ENCODE data around the gene DEPDC5.
A peak's percentile ranks its signal among the peaks of the same experiment; 100 is the strongest.

Gene DEPDC5

GRCh38 chr22:31929167-31929930 is 175.5 kb downstream of the DEPDC5 start:
- no peak for DNase-seq

DNA sequence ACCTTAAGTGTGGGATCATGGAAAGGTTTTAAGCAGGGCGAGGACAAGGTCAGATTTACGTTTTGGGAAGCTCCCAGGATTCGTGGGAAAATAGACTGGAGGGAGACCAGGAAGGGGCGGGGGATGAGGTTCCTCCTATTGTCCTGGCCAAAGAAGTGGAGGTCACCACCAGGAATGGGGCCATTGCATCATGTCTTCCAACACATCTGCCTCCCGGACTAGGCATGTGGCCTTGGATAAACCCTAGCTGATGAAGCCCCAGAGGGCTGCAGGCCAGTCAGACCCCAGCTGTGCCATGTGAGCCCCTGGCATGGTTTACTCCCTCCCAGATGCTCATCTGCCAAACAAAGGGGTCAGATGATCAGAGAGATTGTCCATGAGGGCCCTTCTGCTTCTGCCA is 179.0 kb downstream of the DEPDC5 start:
- no peak for DNase-seq

- DNase-seq, result no peak
Observed at GRCh38 chr22:31933406-31933805, 179.6 kb downstream of the DEPDC5 start.

DNA sequence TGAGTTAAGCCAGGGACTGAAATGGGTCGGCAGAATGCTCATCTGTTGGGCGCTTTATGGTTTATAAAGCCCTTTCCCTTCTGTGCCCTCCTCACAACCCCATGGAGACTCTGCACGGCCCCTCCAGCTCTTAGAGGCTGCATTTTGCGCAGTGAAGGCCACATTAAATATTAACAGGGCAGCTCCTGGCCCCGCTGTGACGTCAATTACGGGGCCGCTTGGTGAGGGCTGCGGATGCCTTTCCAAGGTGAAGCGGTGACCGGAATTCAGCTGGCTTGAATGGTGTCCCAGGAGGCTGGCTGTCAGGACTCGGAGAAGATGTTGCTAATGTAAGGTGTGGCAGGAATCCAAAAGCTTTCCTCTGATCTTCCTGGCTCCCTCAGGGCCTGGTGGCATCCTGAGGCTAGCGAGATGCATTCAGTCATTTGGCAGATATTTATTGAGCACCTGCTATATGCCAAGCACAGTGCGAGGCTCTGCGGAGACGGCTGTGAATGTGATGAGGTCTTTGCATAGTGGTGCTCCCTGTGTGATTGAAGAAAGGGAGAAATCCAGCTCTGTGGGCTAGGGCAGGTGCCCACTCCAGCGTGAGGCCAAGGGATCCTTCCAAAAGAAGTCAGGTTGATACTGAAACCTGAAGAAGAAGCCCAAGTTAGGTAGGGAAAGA is 180.1 kb downstream of the DEPDC5 start:
- DNase-seq, result no peak

DNA sequence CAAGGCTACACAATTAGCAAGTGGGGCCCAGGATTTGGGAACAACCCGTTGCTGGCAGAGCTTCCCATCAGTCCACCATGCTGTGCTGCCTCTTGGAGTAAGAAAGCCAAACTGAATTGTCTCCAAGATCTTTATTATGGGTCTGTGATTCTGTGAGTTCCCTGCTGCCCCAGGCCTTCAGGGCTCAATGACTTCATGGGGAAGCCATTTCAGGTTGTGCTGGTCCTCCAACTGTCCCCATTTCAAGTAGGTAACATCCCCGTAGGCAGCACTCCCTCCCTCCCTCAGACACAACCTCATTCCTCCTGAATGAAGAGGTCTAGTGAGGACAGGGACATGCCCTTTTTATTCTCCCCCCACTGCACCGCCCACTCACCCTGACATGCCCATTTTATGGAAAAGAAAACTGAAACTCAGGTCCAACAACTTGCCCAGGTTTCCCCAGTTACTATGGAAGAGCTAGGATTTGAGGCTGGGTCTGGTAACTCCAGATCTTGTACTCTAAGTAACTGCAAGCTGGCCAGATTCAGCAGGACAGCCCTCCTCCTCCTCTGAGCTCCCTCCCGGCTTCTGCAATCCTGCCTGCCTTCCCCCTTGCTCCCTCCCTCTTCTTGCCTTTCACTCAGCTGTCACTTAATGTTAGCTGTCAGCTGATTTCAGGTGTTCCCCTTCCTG is 182.3 kb downstream of the DEPDC5 start:
- no peak for DNase-seq

- no peak for DNase-seq
Observed at GRCh38 chr22:31937341-31937740, 183.5 kb downstream of the DEPDC5 start.

- DNase-seq, result no peak
Observed at GRCh38 chr22:31938296-31938695, 184.5 kb downstream of the DEPDC5 start.

GRCh38 chr22:31940506-31940905 is 186.7 kb downstream of the DEPDC5 start:
- DNase-seq, result no peak

DNA sequence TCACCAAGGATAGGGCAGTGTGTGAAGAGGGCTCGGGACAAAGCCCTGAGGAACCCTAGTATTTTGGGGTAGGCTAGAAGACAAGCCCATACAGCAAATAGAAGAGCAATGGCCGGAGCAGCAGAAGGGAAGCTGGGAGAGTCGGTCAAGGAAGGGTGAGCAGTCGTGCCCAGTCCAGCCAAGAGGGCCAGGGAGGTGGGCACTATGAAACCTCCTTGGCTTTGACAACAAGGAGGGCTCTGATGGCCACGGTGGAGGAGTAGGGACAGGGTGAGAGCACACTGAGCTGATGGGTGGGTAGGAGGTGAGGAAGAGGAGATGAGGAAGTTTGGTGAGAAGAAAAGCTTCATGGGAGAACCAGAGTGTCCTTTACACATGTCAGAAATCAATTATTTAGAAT is 188.3 kb downstream of the DEPDC5 start:
- no peak for DNase-seq

DNA sequence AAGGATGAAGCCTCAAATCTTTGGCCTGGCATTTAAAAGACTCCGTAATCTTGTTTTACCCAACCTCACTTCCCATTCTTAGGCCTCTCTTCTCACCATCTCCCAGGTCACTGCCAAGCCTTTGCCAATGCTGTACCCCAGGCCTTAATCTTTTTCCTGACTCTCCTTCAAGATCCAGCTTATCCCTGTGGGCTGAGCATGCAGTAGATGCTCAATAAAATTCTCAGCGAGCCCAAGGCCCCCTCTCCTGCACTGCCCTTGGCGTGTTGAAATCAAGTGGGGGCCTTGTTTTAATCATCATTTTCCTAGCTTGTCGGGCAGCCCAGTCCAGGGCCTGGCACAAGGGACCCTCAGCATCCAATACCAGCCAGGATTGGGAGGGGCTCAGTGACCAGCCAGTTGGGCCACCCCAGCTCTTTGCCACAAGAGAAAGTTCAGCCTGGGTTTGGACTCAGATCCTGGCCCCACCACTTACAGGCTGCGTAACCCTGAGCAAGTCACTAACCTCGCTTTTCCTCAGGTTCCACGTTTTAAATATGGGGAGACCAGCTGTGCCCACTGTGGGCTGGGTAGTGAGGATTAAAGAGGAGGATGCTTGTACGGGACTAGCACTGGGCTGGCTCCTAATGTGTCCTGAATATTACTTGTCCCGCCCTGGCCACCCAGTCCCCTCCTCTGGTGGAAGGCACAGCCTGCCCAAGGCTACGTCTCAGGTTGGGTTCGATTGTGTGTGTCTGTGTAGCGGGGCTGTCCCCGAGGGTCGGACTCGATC is 189.6 kb downstream of the DEPDC5 start:
- no peak for DNase-seq

DNA sequence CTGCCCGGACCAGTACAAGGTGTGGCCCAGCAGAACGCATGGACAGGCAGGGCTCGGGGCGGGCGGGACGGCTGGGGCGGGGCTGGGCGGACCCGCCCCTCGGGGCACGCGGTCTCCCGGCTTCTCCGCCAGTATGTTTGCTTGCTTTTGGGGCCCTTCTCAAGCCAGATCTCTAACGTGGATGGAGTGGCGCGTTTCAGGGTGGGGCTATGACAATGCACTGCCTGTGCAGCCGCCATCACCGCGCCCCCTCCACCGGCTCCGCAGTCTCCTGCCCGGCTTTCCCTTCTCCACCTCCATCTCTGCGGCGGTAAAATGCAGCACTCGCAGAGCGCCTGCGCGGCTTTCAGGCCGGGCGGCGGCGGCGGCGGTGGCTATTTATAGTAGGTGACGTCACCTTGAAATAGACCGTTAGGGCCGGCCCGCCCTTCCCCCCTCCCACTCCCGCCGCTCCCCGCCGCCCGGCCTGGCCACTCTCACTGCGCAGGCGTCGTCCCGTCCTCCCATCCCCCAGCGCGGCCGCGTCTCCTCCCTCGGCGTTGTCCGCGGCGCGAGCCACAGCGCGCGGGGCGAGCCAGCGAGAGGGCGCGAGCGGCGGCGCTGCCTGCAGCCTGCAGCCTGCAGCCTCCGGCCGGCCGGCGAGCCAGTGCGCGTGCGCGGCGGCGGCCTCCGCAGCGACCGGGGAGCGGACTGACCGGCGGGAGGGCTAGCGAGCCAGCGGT is 190.3 kb downstream of the DEPDC5 start, which contains the start of gene YWHAH:
TSS of gene YWHAH (plus strand) at position 558 of the 722 bp plus-strand sequence. CDS start 199 bp downstream, outside the sequence.
- peak; percentile 93 for DNase-seq

GRCh38 chr22:31944700-31945442 is 191.1 kb downstream of the DEPDC5 start:
- DNase-seq, result peak; percentile 45

DNA sequence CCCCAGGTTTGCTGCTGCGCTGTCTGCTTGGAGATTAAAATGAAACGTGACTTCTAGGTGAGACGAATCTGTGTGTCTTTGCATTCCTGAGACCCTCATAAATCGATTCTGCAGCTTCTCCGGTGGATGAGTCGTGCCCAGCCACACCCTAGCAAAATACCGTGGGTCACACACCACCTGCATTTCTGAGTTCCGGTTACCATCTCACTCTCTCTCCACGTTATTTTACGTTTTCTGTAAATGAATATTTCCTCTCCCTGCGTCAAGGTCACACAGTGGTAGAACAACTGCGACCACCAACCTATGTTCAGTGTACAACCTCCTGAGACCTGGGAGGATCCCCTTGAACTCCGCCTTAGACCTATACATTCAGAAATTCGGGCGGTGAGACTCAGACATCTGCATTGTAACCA is 191.6 kb downstream of the DEPDC5 start:
- peak; percentile 44 for DNase-seq

DNA sequence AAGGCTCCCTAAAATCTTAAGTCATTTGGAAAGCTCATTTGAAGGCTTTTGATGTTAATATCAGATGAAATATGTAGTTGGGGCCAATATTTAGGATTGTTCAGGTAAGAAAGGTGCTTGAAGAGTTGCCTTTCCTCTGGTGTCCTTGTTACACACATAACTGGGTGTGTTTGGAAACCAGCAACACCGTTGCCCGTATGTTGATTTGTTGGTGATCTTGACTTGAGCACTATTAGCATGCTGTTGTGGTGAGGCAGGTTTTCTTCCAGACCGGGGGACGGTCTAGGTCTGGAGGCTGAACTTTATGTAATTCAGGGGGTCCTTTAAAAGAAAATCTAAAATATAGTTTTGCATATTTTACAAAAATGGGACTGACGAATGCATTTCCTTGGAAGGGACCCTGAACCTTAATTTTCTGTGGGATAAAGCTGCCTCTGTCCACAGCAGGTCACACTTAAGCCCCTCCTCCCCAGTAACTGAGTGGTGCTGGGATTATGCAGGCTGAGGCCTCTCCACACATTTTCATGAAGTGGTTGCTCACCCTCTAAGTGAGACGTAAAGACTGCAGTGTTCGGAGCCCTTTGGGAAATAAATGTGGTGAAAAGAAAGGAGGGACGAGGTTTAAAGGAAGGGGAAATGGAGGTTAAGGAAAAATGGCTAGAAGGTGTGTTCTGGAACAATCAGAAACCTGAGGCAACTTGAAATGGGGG is 192.3 kb downstream of the DEPDC5 start:
- no peak for DNase-seq

- DNase-seq, result peak; percentile 75
Observed at GRCh38 chr22:31947296-31947695, 193.5 kb downstream of the DEPDC5 start.

GRCh38 chr22:31948002-31948401 is 194.2 kb downstream of the DEPDC5 start:
- DNase-seq, result no peak

DNA sequence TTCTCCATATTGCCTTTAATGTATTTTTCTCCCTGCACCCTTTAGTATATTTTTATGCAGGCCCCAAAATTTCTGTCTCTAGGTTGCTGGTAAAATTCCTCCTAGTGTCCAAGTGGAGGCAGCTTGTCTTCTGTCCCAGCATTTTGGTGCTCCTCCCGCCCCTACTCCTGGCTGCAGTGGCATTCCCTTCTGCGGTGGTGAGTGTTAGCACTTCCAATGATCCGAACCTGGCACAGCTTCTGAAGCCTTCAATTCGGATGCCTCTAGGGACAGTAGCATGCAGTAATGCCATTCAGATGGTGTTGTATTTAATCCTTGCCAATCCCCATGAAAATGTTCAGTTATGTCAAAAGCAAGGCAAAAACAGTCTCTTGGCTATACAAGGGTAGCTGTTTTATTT is 196.4 kb downstream of the DEPDC5 start:
- no peak for DNase-seq

- no peak for DNase-seq
Observed at GRCh38 chr22:31951194-31952093, 197.6 kb downstream of the DEPDC5 start.

DNA sequence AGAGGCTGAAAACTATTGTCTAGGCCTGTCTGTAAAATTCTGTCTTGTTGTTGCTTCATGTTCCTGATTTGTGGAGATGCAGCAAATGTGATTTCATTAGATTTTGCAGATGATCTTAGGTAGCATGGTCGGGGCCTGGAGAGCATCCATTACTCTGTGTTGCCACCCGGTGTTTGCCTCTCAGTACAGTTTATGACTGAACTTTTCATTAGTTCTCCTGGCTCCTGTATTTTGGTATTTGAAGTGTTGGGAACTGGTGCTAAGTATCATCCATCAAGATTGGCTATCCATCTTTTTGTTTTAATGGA is 198.2 kb downstream of the DEPDC5 start:
- no peak for DNase-seq

GRCh38 chr22:31952472-31952871 is 198.7 kb downstream of the DEPDC5 start:
- no peak for DNase-seq
